ENCODE results near the gene KDM5C. TPM values are rescaled to one million over a fixed set of nuclear protein-coding genes. Genes with fewer than 3 reads are reported as not detected.

KDM5C gene
- total and polyA plus RNA-seq, 12 donors: 16.4 to 56.1 (median 32.8) TPM

DNA sequence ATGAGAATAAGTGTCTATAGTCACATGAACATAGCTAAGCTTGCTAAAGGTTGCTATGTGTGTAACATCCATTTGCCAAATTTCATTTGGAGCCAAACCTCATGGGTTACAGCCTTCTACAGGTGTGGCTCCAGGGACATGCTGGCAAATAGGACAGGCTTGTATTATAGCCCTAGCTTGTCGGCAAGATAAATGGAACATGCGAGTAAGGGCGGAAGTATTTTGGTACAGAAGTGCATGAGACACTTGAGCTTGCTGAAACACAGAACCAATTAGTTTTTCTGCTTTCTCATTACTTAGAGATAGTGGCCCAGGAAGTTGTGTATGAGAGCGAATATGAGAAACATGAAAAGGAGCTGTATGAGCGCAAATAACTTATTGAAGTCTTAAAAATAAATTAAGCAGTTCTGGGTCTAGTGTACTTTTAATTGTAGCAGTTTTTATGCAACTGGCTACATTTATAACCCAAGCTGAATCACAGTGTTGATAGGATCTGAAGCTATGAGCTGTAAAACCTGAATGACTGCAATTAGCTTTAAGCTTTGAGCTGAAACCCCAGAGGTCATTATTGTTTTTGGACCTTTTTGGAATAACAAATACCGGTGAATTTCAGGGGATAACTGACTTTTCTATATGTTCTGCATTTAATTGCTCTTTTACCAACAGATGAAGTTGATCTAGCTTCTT lies 64.6 kb downstream of the KDM5C start:
- DNase-seq (no peak), ATAC-seq (no peak)
- TF ChIP-seq, protein P1, sequence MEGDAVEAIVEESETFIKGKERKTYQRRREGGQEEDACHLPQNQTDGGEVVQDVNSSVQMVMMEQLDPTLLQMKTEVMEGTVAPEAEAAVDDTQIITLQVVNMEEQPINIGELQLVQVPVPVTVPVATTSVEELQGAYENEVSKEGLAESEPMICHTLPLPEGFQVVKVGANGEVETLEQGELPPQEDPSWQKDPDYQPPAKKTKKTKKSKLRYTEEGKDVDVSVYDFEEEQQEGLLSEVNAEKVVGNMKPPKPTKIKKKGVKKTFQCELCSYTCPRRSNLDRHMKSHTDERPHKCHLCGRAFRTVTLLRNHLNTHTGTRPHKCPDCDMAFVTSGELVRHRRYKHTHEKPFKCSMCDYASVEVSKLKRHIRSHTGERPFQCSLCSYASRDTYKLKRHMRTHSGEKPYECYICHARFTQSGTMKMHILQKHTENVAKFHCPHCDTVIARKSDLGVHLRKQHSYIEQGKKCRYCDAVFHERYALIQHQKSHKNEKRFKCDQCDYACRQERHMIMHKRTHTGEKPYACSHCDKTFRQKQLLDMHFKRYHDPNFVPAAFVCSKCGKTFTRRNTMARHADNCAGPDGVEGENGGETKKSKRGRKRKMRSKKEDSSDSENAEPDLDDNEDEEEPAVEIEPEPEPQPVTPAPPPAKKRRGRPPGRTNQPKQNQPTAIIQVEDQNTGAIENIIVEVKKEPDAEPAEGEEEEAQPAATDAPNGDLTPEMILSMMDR (IDR thresholded peaks at IDR 0.05): no peak
- Histone ChIP-seq H3K36me3 (no peaks in the 10 kb centered on the region), H3K27ac (no peak overlapping the region), H3K4me3 (no peak overlapping the region), H3K9me3 (peaks cover 0 to 2% (median 0%) of the 10 kb centered on the region in 11 donors), H3K27me3 (peaks cover 0 to 10% (median 0%) of the 10 kb centered on the region in 7 donors), H3K4me1 (no peaks in the 10 kb centered on the region)
- WGBS, 2 donors: 71 to 74% methylated on average over 6 of the region's 6 CpGs
- intact Hi-C loops (cut with DNase I): no loop called here

DNA sequence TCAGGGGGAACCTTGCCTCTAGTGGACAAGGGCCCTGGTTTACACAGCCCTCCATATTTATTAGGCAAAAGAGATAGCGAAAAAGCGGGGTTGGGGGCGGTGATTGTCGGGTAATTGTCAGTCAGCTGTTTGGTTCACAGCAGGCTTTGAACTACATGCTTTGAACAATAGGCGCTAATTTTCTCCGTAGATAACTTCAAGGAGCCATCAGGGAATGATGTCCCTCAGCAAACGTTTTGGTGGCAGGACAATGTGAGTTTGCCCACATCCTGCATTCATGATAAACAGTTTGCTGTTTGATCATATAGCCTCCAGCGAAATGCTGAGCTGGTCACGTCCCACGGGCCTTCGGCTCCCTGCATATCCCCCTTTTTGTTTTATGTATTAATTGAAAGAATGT lies 65.8 kb downstream of the KDM5C start:
- Histone ChIP-seq H3K4me3 (no peak overlapping the region), H3K27ac (no peak overlapping the region), H3K27me3 (peaks cover 0 to under 1% (median 0%) of the 10 kb centered on the region in 7 donors), H3K4me1 (no peaks in the 10 kb centered on the region), H3K9me3 (peaks cover 0 to 4% (median 0%) of the 10 kb centered on the region in 11 donors), H3K36me3 (no peaks in the 10 kb centered on the region)
- DNase-seq (no peak), ATAC-seq (no peak)
- TF ChIP-seq, protein P1 (IDR thresholded peaks at IDR 0.05): no peak
- WGBS, 2 donors: 79 to 86% methylated on average over 11 of the region's 11 CpGs
- intact Hi-C loops (cut with DNase I): no loop called here

DNA sequence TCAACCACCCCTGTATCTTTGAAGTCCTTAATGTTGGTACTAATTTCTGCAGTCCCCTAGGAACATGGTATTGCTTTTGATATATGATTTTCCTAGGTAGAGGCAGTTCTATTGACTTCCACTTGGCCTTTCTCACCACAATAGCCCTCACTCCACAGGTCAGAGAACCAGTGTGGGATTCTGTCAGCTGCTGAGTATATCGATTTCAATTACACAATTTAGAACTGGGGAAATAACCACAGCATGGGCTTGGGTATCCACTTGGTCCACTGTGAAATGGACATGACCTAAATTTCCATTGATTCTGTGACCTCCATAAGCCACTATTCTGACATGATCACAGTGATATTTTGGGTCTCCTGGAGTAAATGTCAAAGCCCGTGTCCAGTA lies 68.8 kb downstream of the KDM5C start:
- H3K36me3 ChIP-seq: no peaks in the 10 kb centered on the region
- H3K4me1 ChIP-seq: no peaks in the 10 kb centered on the region
- ATAC-seq (no peak), DNase-seq (no peak)
- 82 to 87% methylated on average over 2 of the region's 2 CpGs for WGBS, 2 donors
- intact Hi-C loops (cut with DNase I): no loop called here
- peaks cover 0 to 4% (median 0%) of the 10 kb centered on the region in 11 donors for H3K9me3 ChIP-seq
- no peaks in the 10 kb centered on the region for H3K27me3 ChIP-seq
- no peak overlapping the region for H3K4me3 ChIP-seq
- TF ChIP-seq, protein P1 (IDR thresholded peaks at IDR 0.05): no peak
- H3K27ac ChIP-seq: no peak overlapping the region

DNA sequence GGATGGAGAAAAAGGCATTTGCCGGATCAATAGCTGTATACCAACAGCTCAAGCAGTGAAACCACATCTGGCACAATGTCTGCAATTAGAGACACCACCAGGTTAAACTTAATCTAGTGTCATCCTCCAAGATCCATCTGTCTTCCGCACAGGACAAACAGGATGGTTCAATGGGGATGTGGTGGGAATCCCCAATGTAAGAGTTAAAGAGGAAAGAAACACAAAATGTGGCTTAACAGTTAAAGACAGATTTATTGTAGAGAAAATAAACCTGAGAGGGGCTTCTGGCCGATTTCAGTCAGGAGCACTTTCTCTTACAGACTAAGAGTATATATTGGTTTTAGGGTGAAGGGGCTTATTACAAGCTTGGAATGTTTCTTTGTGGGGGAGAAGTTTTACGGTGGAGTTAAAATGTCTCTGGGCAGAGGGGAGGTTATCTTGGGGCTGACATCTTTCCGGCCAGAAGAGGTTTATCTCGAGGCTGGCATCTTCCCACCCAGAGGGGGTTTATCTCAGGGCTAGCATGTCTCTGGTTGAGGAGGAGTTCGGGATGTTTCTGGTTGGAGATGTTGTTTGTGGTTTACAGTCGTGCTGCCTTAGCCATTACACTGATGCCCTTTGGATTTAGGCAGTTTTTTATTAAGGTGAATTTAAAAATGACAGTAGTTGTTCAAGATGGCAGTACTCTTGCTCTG lies 69.3 kb downstream of the KDM5C start:
- H3K27ac ChIP-seq: no peak overlapping the region
- WGBS, 2 donors: 90 to 91% methylated on average over 8 of the region's 8 CpGs
- intact Hi-C loops (cut with DNase I): no loop called here
- H3K4me3 ChIP-seq: no peak overlapping the region
- ATAC-seq (no peak), DNase-seq (no peak)
- no peaks in the 10 kb centered on the region for H3K4me1 ChIP-seq
- peaks cover 0 to 4% (median 0%) of the 10 kb centered on the region in 11 donors for H3K9me3 ChIP-seq
- TF ChIP-seq, protein P1 (IDR thresholded peaks at IDR 0.05): no peak
- H3K27me3 ChIP-seq: no peaks in the 10 kb centered on the region
- H3K36me3 ChIP-seq: no peaks in the 10 kb centered on the region
